NK-92 (cell line): ENCODE data around the gene MBTPS1.

Experiments
- DNase-seq: peaks from one replicate; lab custom pipeline; 2025; ENCODE audit not compliant: unreplicated experiment; lab: John Stamatoyannopoulos, UW

MBTPS1 gene

DNA sequence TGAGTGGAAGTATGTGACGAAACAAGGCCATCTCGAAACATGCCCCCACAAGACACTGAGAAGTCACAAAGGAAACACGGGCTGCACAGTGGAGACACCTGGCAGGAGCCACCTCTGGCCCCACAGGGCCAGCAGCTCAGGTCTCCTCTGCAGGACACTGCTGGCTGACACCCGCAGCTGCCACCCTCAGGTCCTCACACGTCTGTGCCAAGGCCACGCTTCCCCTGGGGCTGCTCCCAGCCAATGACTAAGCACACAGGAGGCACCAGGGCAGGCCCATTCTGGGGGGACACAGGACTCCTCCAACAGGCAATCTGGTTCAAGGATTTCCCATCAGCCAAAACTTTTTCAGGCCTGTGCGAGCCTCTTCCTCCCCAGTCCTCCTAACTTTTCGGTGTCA is 36.4 kb downstream of the MBTPS1 start:
- DNase-seq: no peak

DNA sequence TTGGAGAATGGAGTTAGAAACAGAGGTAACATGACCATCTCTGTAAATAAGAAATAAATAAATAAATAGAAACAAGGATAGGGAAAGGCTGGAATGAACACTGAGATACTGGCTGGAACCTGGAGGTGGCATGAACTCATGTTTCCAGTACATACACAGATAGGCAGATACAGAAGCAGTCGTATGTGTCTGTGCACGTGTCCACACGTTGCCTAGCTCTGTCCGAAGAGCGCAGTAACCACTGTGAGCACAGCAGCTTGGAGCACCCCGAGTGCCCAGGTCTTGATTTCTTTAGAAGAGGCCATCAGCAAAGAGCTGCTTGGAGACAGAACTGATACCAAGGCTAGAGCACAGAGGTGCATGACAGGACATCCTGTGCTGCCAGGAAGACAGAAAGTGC is 37.1 kb downstream of the MBTPS1 start:
- no peak for DNase-seq

DNA sequence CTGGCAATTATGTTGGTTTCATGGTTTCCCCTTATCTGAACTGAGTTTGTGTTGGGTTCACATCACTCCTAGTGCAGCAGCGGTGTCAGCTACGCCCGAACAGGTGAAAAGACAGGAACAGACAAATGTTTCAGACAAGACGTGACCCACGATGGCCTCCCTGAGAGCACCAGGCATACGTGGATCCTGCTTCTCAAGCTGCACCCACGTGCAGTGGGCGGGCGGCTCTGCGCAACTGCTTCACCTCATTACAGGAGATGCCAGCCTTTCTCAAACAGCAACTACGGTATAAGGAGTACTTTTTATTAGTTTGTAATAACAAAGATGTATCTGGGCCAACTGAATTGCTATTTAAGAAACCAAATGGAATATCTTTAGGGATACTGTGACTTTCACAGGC is 41.4 kb downstream of the MBTPS1 start:
- DNase-seq: no peak

DNA sequence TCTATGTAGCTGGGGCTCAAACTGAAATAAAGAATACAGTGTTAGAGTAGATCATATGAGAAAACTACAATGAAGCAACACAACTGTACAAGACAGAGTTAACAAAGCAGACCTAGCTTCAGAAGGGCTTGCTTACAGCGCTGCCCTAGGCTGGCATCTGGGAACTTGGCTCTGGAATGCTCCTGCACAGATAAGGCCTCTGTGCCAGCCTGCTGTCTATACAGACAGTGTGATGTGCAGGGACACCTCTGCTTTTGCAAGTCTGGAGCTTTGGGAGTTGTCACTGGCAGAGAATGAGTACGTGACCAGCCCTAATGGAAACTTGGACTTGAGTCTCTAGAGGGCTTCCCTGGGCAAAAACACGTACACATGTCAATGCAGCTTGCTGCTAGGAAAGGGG is 42.0 kb downstream of the MBTPS1 start:
- no peak for DNase-seq

DNA sequence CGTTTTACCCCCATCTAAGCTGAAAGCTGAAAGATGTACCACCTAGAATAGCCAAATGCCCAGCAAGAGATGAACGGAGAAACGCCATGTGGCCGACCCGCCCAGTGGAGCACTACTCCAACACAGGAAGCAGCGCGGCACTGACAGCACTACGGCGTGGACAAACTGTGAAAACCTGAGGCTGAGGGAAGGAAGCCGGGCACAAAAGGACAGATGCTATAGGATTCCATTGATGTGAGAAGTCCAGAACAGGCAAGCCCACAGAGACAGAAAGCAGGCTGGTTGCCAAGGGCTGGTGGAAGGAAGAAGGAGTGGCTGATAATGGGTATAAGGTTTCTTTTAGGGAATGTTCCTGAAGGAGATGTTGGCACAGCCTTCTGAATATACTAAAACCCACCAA is 44.7 kb downstream of the MBTPS1 start:
- DNase-seq: no peak

DNA sequence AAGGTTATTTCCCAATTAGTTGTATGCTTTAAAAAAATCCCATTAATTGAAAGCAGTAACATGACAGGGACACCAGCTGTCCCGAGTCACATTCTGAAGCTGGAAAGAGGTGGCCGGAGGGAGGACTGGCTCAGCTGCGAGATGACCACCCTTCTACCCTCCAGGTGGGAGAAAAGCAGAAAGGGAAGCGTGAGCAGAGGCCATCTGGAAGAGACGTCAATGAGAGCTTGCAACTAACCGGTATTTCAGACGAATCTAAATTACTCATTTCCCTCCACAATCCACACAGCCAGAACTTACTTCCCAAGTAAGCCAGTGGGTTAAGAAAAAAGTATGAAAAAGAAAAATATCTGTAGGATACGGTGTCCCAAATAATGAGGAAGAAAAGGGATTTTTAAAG is 45.6 kb downstream of the MBTPS1 start:
- DNase-seq: no peak

DNA sequence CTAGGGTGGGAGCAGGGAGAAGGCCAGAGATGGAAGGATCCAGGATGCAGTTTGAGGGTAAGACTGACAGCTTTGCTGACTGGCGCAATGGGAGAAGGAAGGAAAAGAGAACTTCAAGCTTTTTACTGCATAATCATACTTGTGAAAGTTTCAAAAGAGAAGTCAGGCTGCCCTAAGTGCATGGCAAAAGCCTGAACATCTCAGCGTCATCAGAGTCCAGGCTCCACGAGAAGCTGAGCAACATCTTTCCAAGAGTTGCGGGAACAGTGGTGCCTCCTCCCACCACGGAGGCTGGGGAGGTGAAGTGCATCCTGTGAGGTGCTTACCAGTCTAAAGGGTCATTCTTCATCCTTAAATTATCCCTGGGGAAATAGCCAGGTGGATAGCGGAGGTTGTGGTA is 47.2 kb downstream of the MBTPS1 start:
- no peak for DNase-seq

DNA sequence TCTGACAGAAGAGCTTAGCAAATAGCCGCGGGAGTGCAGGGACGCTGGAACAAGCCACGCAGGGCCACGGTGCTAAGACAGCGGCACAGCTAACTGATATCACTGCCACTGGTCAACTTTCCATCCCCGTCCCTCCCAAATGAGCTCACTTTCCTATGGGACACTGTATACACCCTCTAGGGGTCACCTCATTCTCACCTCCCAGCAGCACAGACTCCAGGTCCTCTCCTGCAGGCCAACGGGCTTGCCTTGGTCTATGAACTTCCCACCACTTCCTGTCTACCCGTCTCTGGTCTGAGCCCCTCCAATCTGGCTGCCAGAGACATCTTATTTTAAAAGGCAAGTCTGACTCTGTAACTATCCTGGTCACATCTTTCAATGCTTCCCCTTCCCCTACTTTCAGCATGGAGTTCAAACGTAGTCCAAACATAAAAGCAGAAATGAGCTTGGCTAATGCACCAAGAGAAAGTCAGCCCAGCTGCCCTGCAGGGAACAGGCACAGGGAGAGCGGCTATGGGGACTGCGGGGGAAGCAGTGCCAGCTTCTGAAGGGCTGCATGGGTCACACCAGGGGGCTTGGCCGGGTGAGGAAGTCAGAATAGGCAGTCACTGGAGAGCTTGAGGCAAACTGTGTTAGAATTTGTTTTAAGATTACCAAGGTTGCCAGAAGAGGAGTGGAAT is 47.8 kb downstream of the MBTPS1 start:
- DNase-seq: no peak

DNA sequence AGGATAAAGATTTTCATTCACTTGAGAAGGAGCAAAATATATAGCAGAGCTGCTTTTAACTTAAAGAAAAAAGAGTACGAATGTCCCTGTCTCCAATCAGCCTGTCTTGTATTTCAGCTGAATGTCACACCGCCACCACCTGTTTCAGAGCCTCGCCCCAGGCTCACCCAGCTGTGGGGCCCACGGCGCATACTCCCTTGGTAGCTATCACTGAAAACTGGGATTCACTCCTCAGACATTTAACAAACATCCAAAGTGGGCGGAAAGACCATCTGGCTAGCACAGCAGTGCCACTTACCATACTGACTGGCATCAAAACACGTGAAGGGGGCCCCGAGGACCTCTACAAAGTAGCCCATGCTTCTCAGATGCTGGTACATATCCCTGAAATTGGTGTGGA is 48.7 kb downstream of the MBTPS1 start:
- no peak for DNase-seq

- DNase-seq: no peak
These were observed 49.1 kb downstream of the MBTPS1 start for GRCh38 chr16:84067640-84068039.

DNA sequence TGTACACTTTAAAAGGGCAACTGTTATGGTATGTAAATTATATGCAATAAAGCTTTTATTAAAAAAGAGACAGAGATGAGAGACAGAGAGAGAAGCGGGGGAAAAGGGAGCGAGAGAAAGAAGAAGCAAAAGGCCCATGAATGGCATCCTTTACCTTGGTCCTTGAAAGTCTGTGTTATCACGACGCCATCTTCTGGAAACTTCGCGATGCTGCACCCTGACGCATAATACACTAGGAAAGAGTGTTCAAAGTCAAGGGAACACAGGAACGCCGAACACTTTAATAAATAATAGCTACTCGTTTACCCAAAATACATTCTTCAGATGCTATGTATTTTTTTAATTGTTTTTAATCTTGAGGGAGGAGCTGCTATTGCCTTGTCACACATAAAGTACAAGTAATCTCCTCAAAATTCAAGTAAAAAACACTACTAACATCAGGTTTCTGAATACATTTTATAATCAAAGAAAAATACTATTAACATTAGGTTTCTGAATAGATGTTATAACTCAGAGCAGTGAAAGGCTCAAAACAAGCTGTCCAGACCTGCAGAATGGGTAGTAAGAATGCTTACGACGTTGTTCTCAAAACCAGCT is 51.1 kb downstream of the MBTPS1 start:
- DNase-seq: no peak

GRCh38 chr16:84063980-84064379 is 52.8 kb downstream of the MBTPS1 start:
- DNase-seq: no peak

- DNase-seq: no peak
These were observed 53.8 kb downstream of the MBTPS1 start for GRCh38 chr16:84062734-84063640.

DNA sequence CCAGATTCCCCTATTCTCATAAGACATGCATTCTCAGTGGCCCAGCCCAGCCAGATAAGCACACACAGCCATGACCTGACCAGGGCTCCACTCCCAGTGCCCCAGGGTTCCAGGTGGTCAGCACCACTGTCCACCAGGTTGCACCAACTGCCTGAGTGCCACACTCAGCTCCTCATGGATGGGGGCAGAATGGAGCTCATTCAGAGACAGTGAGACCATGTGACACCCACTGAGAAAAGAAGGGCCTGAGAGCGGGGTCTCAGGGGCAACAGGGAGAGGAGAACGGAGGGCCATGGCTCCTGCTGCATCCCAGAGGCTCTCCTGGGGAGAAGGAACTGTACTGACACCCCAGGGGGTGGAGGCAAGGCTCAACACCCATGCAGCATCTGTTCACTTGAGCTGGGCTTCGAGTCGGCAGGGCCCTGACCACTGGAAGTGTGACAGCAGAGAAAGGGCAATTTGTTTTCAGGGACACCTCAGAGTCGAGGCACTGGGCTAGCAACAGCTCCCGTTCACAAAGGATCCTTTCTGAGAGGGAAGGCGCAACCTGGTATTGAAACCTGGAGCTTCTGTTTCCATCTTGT is 55.4 kb downstream of the MBTPS1 start:
- no peak for DNase-seq

GRCh38 chr16:84059946-84060901 is 56.5 kb downstream of the MBTPS1 start:
- no peak for DNase-seq

DNA sequence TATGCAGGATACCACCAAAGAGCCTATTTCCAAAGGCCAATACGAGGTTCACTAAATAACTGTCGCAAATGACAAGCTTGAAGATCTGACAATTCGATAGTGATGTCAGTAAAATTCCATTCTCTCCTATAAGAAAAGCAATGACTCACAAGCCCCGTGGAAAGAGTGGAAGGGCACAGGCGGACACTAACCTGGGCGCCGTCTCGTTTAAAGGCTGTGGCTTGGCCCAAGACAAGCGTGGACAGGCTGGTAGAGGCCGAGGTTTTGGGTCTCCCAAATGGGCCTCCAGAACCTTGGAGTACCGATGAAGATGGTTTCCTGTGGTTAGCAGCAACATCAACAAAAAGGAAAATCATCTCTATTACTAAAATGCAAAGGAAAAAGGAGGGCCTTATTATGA is 57.6 kb downstream of the MBTPS1 start:
- DNase-seq: no peak

DNA sequence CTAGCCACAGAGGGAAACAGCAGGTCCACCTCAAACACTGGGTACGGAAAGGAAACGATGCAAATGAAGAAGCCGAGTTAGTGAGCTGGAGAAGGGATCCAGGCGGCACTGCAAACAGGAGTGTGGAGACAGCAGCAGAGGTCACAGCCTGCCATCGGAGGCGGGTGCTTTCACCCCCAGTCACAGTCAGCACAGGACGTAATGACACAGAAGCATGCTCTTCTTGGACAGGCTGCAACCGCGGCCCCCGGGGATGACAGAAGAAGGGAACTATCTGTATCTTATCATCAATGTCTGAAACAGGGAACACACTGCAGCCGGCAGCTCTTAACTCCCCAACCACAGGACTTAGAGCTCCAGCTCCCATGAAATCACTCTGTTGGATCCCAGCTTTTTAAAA is 58.1 kb downstream of the MBTPS1 start:
- DNase-seq: no peak

DNA sequence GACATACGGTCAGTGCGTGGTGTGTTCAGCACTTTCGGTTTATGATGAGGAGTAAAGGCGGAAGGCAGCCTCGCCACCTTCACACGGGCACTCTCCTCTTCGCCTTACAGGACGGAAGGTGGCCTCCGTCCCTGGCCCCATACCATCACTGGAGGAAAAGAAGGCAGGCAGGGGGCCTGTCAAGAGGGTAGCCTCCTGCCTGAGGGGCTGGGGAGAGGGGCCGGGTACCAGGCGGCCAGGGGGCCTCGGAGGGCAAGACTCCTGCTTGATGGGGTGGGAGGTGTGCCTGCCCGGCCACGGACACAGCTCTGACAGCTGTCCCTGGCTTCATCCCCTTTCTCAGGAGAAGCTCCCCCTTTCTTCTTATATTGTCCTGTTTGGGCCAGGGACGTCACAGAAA is 58.5 kb downstream of the MBTPS1 start:
- no peak for DNase-seq

GRCh38 chr16:84056933-84057332 is 59.8 kb downstream of the MBTPS1 start:
- no peak for DNase-seq

GRCh38 chr16:84055801-84056634 is 60.7 kb downstream of the MBTPS1 start:
- no peak for DNase-seq
